ENCODE results near the gene TXNDC12.
"Not testable (repeated sequence)": the region's sequence is repeated elsewhere in the genome, so short reads cannot be mapped to it uniquely, and the experiment has no call there.

TXNDC12 gene

DNA sequence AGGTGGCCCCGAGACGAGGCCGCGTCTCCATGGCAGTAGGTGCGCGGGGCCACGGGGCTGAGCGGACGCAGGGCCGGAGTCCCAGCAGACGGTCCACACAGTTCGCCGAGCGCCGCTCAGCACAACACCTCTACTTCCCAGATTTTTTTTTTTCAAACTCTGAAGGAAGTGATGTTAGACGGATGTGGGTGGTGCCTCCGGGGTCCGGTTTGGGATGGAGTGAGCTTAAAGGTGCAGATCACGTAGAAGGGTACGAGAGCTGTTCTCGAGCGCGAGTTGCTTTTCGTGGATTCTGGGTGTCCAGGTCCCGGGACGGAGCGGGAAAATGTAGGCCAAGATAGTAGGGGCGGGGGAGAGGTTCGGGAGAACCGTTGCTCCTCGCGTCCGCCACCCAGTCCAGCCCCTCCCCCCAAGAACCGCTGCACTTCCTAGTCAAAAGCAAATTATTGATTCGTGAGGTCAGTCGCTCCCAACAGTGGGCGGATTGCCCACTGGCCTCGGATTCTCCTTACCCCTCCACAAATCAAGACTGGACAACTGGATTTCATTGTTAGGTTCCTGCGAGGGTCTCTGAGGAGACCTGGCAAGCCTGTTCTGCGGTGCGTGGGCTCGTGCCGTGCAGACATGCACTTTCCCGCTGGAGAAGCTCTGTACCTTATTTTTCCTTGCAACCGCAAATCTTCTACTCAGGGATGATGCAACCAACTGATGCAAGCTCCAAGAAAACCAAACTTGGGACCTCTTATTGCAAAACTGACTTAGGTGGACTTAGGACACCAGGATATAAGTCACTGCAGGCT is at the start of gene TXNDC12:
TXNDC12 (minus strand) TSS at position 126 of the 800 bp plus-strand sequence; CDS start at position 31, 95 bp downstream.
- in situ Hi-C loops (cut with MboI; ENCODE audit: low sequenced_read_pairs): no loop called here

- in situ Hi-C loops (cut with MboI; ENCODE audit: low sequenced_read_pairs): no loop called here
Observed at GRCh38 chr1:52102336-52103013, 47.5 kb upstream of the TXNDC12 start.

GRCh38 chr1:52098139-52098871 is 43.3 kb upstream of the TXNDC12 start:
- in situ Hi-C loops (cut with MboI; ENCODE audit: low sequenced_read_pairs): no loop called here

DNA sequence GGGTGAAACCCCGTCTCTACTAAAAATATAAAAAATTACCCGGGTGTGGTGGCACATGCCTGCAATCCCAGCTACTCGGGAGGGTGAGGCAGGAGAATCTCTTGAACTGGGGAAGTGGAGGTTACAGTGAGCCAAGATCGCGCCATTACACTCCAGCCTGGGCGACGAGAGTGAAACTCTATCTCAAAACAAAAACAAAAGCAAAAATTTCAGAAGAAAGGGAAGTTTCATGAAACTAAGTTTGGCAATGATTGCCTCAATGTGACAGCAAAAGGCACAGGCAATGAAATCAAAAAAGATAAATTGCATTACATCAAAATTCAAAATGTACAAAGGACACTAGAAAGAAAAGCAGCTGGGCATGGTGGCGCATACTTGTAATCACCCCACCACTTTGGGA is 41.2 kb upstream of the TXNDC12 start:
- in situ Hi-C loops (cut with MboI; ENCODE audit: low sequenced_read_pairs): no loop called here

DNA sequence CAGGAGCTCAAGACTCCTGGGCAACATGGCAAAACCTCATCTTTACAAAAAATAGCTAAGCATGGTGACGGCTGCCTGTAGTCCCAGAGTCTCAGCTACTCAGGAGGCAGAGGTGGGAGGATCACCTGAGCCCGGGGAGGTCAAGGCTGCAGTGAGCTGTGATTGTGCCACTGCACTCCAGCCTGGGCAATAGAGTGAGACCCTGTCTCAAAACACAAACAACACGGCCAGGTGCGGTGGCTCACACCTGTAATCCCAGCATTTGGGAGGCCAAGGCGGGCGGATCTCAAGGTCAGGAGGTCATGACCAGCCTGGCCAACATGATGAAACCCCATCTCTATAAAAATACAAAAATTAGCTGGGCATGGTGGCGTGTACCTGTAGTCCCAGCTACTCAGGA is 39.3 kb upstream of the TXNDC12 start:
- in situ Hi-C loops (cut with MboI; ENCODE audit: low sequenced_read_pairs): not testable (repeated sequence)

- in situ Hi-C loops (cut with MboI; ENCODE audit: low sequenced_read_pairs): not testable (repeated sequence)
Observed at GRCh38 chr1:52087892-52088291, 32.9 kb upstream of the TXNDC12 start.

DNA sequence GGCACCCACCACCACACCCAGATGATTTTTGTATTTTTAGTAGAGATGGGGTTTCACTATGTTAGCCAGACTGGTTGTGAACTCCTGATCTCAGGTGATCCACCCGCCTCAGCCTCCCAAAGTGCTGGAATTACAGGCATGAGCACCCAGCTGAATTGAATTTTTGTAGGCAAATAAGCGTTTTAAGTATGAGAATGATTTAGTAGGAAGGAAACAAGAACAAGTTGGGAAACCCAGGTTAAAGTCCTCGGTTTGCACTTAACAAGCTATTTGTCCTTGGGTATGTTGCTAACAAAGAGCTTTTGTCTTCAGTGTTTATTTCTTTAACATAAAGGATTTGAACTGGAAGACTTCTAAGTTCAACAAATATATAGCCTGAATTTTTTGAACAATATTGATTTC is 25.0 kb upstream of the TXNDC12 start:
- in situ Hi-C loops (cut with MboI; ENCODE audit: low sequenced_read_pairs): no loop called here

- in situ Hi-C loops (cut with MboI; ENCODE audit: low sequenced_read_pairs): not testable (repeated sequence)
Observed at GRCh38 chr1:52077277-52077676, 22.3 kb upstream of the TXNDC12 start.

- in situ Hi-C loops (cut with MboI; ENCODE audit: low sequenced_read_pairs): no loop called here
Observed at GRCh38 chr1:52072291-52072690, 17.3 kb upstream of the TXNDC12 start.

DNA sequence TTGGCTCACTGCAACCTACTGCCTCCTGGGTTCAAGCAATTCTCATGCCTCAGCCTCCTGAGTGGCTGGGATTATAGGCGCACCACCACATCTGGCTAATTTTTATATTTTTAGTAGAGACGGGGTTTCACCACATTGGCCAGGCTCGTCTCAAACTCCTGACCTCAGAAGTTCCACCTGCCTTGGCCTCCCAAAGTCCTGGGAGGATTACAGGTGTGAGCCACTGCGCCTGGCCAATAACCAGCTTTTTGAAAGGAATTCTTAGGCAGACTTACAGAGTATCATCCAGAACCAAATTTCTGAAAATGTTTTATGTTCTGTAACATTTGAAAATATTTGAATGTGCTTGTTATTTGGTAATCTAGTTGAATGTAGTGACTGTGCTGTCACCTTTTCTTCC is 15.7 kb upstream of the TXNDC12 start:
- in situ Hi-C loops (cut with MboI; ENCODE audit: low sequenced_read_pairs): no loop called here

DNA sequence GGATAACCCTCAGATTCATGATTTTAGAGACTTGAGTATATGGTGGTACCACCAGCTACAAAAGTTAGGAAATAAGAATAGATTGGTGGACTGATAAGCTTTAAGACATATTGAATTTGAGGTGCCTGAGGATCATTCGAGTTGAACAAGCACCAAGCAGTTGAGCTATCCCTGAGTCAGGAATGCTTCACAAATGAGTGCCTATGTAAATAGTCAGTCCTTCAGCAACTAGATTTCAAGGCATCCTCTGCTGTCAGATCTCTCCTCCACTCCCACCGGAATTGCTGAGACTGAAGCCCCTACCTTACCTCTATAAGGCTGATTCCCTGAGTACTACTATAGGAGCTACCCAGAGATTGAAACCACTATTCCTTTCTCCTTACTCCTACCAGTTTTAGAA is 8.2 kb upstream of the TXNDC12 start:
- in situ Hi-C loops (cut with MboI; ENCODE audit: low sequenced_read_pairs): no loop called here

DNA sequence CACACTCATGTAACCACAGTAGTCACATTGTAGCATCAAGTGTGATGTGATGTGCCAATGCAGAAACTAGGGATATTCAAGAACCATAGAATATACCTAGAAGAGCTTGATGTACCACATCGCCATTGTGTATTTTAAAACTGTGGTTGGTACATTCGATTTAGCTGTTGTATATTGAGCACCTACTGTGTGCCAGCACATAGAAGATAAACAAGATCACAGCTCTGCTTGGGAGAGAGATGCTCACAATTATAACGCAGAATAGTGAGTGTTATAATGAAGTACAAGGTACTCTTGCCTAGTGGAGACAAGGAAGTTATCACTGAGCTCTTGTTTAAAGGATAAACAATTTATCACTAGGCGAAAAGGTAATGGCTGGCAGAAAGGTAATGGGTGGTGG is 5.8 kb upstream of the TXNDC12 start:
- in situ Hi-C loops (cut with MboI; ENCODE audit: low sequenced_read_pairs): no loop called here

- in situ Hi-C loops (cut with MboI; ENCODE audit: low sequenced_read_pairs): no loop called here
Observed at GRCh38 chr1:52059888-52060287, 4.9 kb upstream of the TXNDC12 start.

GRCh38 chr1:52059321-52059720 is 4.3 kb upstream of the TXNDC12 start:
- in situ Hi-C loops (cut with MboI; ENCODE audit: low sequenced_read_pairs): no loop called here

DNA sequence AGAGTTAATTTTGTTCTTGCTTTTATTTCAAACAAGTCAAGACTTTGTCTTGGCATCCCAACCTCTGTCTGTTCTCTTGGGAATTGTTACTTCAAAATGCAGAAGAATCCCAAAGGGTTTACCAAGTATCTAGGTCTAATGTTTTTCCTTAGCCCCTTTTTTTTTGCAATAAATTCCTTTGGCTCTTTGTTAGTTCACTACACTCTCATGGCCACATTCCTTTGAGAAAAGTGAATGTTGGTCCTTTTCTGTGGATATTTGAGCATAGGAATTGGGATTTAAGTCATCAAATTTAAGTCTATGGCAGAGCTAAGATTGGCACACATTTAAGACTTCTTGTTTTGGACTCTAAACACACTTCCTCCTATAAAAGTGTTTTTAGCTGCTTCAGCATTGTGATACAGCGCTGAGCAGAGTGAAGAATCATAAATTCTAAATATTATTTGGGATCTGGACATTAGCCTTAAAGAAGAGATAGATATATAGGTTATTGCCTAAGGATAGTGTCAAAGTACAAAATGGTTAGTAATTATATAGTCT is 3.0 kb upstream of the TXNDC12 start:
- in situ Hi-C loops (cut with MboI; ENCODE audit: low sequenced_read_pairs): no loop called here

DNA sequence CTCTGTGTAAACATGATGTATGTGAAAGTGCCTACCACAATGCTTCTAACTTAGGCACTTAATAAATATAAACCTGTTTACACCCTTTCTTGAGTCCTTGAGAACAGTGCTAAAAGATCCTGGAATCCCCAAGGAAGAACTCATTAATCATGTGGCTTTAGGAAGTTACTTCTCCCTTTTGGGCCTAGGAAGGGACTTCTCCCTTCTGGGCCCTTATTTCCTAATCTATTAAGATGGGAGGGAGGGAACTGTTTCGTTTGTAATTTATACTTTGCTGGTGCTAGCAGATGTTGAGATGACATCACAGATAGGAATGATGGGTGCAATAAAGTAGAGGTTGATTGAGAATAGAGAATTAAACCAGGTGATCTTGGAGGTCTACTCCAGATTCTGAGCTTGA is 2.3 kb upstream of the TXNDC12 start:
- in situ Hi-C loops (cut with MboI; ENCODE audit: low sequenced_read_pairs): no loop called here

DNA sequence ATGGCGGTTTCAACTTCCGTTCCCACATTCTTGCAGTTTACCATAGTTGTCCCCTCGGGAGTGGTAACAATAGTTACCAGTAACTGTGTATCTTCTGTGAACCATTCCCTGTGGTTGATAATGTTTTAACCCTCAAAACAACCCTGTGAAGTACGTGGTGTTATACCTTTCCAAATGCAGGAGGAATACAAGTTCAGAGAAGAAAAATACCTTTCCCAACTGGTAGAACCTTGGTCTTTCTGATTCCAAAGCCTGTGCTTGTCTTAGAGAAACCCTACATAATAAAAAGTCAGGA is 1.9 kb upstream of the TXNDC12 start:
- in situ Hi-C loops (cut with MboI; ENCODE audit: low sequenced_read_pairs): no loop called here

GRCh38 chr1:52056163-52056936 is 1.4 kb upstream of the TXNDC12 start, which contains the start of gene BTF3L4:
BTF3L4 (plus strand) TSS chr1:52056295; CDS start chr1:52059848, 3,553 bp downstream.
- in situ Hi-C loops (cut with MboI; ENCODE audit: low sequenced_read_pairs): no loop called here

- in situ Hi-C loops (cut with MboI; ENCODE audit: low sequenced_read_pairs): no loop called here
Observed at GRCh38 chr1:52055866-52056162, 823 bp upstream of the TXNDC12 start.

DNA sequence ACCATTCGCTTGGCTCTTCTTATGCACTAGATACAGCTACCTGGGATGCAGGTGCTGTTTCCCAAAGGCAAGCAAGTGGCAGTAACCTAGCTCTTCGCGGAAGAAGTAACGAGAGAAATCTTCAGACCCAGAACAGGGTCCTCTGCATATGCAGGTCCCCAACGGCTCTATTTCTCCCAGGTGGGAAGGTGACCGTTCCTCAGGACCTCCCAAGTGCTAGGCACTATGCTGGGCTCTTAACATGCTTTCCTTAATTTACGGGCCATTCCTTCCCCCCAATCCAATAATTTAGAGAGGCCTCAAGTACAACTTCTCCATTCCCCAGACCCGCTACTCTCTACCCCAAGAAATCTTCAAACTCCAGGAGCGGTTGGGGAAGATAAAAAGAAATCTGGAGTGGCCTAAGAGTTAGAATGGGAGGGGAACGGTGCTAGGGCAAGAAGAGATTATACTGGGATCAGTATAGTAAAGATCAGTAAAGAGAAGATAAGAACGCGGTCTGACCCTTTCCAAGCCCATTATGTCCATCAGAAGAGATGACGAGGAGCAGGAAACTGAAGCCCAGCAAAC is 410 bp downstream of the TXNDC12 start:
- in situ Hi-C loops (cut with MboI; ENCODE audit: low sequenced_read_pairs): no loop called here

DNA sequence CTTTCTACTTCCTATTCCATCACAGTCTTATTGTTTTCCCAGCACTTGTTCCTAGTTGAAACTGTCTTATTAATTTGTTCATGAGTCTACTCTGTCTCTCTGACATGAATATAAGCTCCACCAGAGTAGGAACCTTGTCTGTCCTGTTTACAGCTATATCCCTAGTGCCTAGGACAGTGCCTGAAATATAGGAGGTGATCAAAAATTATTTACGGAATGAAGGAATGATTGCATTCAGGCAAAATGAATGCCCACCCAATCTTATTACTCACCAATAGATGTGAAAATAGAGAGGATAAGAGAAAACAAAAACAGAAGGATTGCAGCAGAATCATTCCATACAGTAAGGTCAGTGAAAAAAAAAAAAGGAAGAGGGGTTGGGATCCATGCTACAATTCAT is 1.1 kb downstream of the TXNDC12 start:
- in situ Hi-C loops (cut with MboI; ENCODE audit: low sequenced_read_pairs): no loop called here

Data from HL-60/S4 (cell line).